Activated T-cell treated with anti-CD3 and anti-CD28 coated beads, Interleukin-2, amount 50 U/mL, for 24 hours (primary cell): ENCODE data around the gene ZFP69B.

ENCODE experiments used
- DNase-seq: peaks from one replicate; pipeline ENCODE4 v3.0.0-alpha.2; 2020
- H3K27ac Mint-ChIP-seq: 2 replicates; pipeline ENCODE4 v1.8.0; 2020; ENCODE audit warnings: mild to moderate bottlenecking, mixed read lengths
- H3K27me3 Mint-ChIP-seq: 2 replicates; pipeline ENCODE4 v1.8.0; 2020; ENCODE audit warnings: mixed read lengths
- H3K36me3 Mint-ChIP-seq: 2 replicates; pipeline ENCODE4 v1.8.0; 2020; ENCODE audit warnings: low read depth, mixed read lengths
- H3K4me1 Mint-ChIP-seq: 2 replicates; pipeline ENCODE4 v1.8.0; 2020; ENCODE audit warnings: low read depth, mixed read lengths
- H3K4me3 Mint-ChIP-seq: 2 replicates; pipeline ENCODE4 v1.8.0; 2020; ENCODE audit warnings: mild to moderate bottlenecking, moderate library complexity, mixed read lengths
- H3K9me3 Mint-ChIP-seq: 2 replicates; pipeline ENCODE4 v1.8.0; 2020; ENCODE audit warnings: mixed read lengths

ZFP69B gene

GRCh38 chr1:40449684-40450494, at the start of gene ZFP69B:
Gene ZFP69B (plus strand): TSS chr1:40450476. CDS start chr1:40450962, 486 bp downstream.
- Mint-ChIP-seq H3K4me3 (peak within 1 kb of the TSS; percentile 87), H3K4me1 (peaks cover 37% of the 10 kb centered on the region), H3K9me3 (peaks cover 43% of the 10 kb centered on the region), H3K27me3 (no peaks in the 10 kb centered on the region), H3K27ac (peak within 1 kb of the TSS; percentile 96), H3K36me3 (peaks cover 77% of the 10 kb centered on the region)
- DNase-seq: peak; percentile 96

GRCh38 chr1:40401473-40402201, 48.6 kb upstream of the ZFP69B start:
- Mint-ChIP-seq H3K9me3 (no peaks in the 10 kb centered on the region), H3K27ac (peak overlapping the region; percentile 90), H3K36me3 (peaks cover 68% of the 10 kb centered on the region), H3K4me3 (peak overlapping the region; percentile 16), H3K27me3 (no peaks in the 10 kb centered on the region), H3K4me1 (peaks cover 89% of the 10 kb centered on the region)
- DNase-seq: no peak

- no peak for DNase-seq
- H3K36me3 Mint-ChIP-seq: peaks cover 74% of the 10 kb centered on the region
Observed at GRCh38 chr1:40404670-40405462, 45.4 kb upstream of the ZFP69B start.

GRCh38 chr1:40405812-40406211, 44.5 kb upstream of the ZFP69B start:
- Mint-ChIP-seq H3K27ac (peak overlapping the region; percentile 71), H3K36me3 (peaks cover 77% of the 10 kb centered on the region), H3K4me1 (peaks cover 59% of the 10 kb centered on the region), H3K4me3 (no peak overlapping the region), H3K9me3 (no peaks in the 10 kb centered on the region), H3K27me3 (no peaks in the 10 kb centered on the region)
- no peak for DNase-seq

More at GRCh38 chr1:40404670-40405462, 45.4 kb upstream of the ZFP69B start:
- Mint-ChIP-seq H3K27ac (peak overlapping the region; percentile 90), H3K9me3 (no peaks in the 10 kb centered on the region), H3K27me3 (no peaks in the 10 kb centered on the region), H3K4me3 (peak overlapping the region; percentile 39), H3K4me1 (peaks cover 69% of the 10 kb centered on the region)

- H3K27ac Mint-ChIP-seq: no peak overlapping the region
- H3K4me3 Mint-ChIP-seq: no peak overlapping the region
- peaks cover 56% of the 10 kb centered on the region for H3K4me1 Mint-ChIP-seq
- peaks cover 80% of the 10 kb centered on the region for H3K36me3 Mint-ChIP-seq
- no peak for DNase-seq
- no peaks in the 10 kb centered on the region for H3K9me3 Mint-ChIP-seq
- no peaks in the 10 kb centered on the region for H3K27me3 Mint-ChIP-seq
Observed at GRCh38 chr1:40407453-40407852, 42.8 kb upstream of the ZFP69B start.

- Mint-ChIP-seq H3K4me1 (peaks cover 52% of the 10 kb centered on the region), H3K36me3 (peaks cover 88% of the 10 kb centered on the region), H3K4me3 (no peak overlapping the region), H3K27ac (peak overlapping the region; percentile 8), H3K9me3 (no peaks in the 10 kb centered on the region), H3K27me3 (no peaks in the 10 kb centered on the region)
- DNase-seq: no peak
Observed at GRCh38 chr1:40409467-40409866, 40.8 kb upstream of the ZFP69B start.

GRCh38 chr1:40411294-40411693, 39.0 kb upstream of the ZFP69B start:
- no peak overlapping the region for H3K4me3 Mint-ChIP-seq
- peaks cover 39% of the 10 kb centered on the region for H3K4me1 Mint-ChIP-seq
- peak overlapping the region; percentile 18 for H3K27ac Mint-ChIP-seq
- DNase-seq: no peak
- peaks cover 95% of the 10 kb centered on the region for H3K36me3 Mint-ChIP-seq
- no peaks in the 10 kb centered on the region for H3K27me3 Mint-ChIP-seq
- no peaks in the 10 kb centered on the region for H3K9me3 Mint-ChIP-seq

- DNase-seq: no peak
- Mint-ChIP-seq H3K36me3 (peaks cover 95% of the 10 kb centered on the region), H3K4me1 (peaks cover 34% of the 10 kb centered on the region), H3K9me3 (no peaks in the 10 kb centered on the region), H3K4me3 (no peak overlapping the region), H3K27ac (peak overlapping the region; percentile 16), H3K27me3 (no peaks in the 10 kb centered on the region)
Observed at GRCh38 chr1:40411843-40412242, 38.4 kb upstream of the ZFP69B start.

- H3K27ac Mint-ChIP-seq: peak overlapping the region; percentile 79
- no peak for DNase-seq
- H3K36me3 Mint-ChIP-seq: peaks cover 99% of the 10 kb centered on the region
- H3K4me3 Mint-ChIP-seq: no peak overlapping the region
- no peaks in the 10 kb centered on the region for H3K9me3 Mint-ChIP-seq
- H3K27me3 Mint-ChIP-seq: no peaks in the 10 kb centered on the region
- peaks cover 31% of the 10 kb centered on the region for H3K4me1 Mint-ChIP-seq
Observed at GRCh38 chr1:40413527-40414252, 36.6 kb upstream of the ZFP69B start.

- peaks cover 99% of the 10 kb centered on the region for H3K36me3 Mint-ChIP-seq
- peaks cover 31% of the 10 kb centered on the region for H3K4me1 Mint-ChIP-seq
- H3K4me3 Mint-ChIP-seq: no peak overlapping the region
- H3K27ac Mint-ChIP-seq: peak overlapping the region; percentile 79
- no peaks in the 10 kb centered on the region for H3K27me3 Mint-ChIP-seq
- no peaks in the 10 kb centered on the region for H3K9me3 Mint-ChIP-seq
- no peak for DNase-seq
Observed at GRCh38 chr1:40414331-40414730, 35.9 kb upstream of the ZFP69B start.

GRCh38 chr1:40416709-40417108, 33.6 kb upstream of the ZFP69B start:
- Mint-ChIP-seq H3K9me3 (no peaks in the 10 kb centered on the region), H3K4me1 (peaks cover 30% of the 10 kb centered on the region), H3K27me3 (no peaks in the 10 kb centered on the region), H3K4me3 (no peak overlapping the region), H3K27ac (no peak overlapping the region), H3K36me3 (peaks cover 100% of the 10 kb centered on the region)
- no peak for DNase-seq

GRCh38 chr1:40421431-40422384, 28.6 kb upstream of the ZFP69B start:
- peaks cover 10% of the 10 kb centered on the region for H3K4me1 Mint-ChIP-seq
- peaks cover 100% of the 10 kb centered on the region for H3K36me3 Mint-ChIP-seq
- DNase-seq: no peak
- no peak overlapping the region for H3K4me3 Mint-ChIP-seq
- H3K27ac Mint-ChIP-seq: peak overlapping the region; percentile 74
- no peaks in the 10 kb centered on the region for H3K27me3 Mint-ChIP-seq
- no peaks in the 10 kb centered on the region for H3K9me3 Mint-ChIP-seq

- Mint-ChIP-seq H3K36me3 (peaks cover 95% of the 10 kb centered on the region), H3K4me1 (peaks cover 10% of the 10 kb centered on the region), H3K27ac (peak overlapping the region; percentile 64), H3K4me3 (no peak overlapping the region), H3K9me3 (no peaks in the 10 kb centered on the region), H3K27me3 (no peaks in the 10 kb centered on the region)
- no peak for DNase-seq
Observed at GRCh38 chr1:40422630-40423263, 27.5 kb upstream of the ZFP69B start.
